IMR-90 (cell line): ENCODE results near the gene VDR. TPM values are rescaled to one million over a fixed set of nuclear protein-coding genes. Genes with fewer than 3 reads are reported as not detected.

Source experiments
- ATAC-seq: fragments of 200-7000 bp; cut with Tn5 transposase; 2 replicates; pipeline ENCODE4 v1.9.1; 2020; ENCODE audit warnings: low read depth, mild to moderate bottlenecking, moderate library complexity
- BruUV-seq: library from RNA; stranded (reverse); fragments of 400-500 nt; replicated peaks from 2 replicates; lab custom pipeline; 2021; lab: Mats Ljungman, UMichigan
- CTCF ChIA-PET: fragments of 300-600 bp; formaldehyde crosslinking; extraction: SDS; loops from one replicate; lab custom pipeline; 2021; ENCODE audit warnings: antibody characterized with exemption; lab: Yijun Ruan, JAX
- POLR2A ChIA-PET: fragments of 300-600 bp; sonication (Branson Sonifier 250); formaldehyde crosslinking; loops from one replicate; lab custom pipeline; 2022; ENCODE audit warnings: antibody characterized with exemption; ENCODE audit not compliant: unreplicated experiment; lab: Charles Lee
- DNase-seq: peaks from one replicate; pipeline ENCODE4 v3.0.0; 2013
- H2AFZ ChIP-seq: replicated peaks from 2 replicates; pipeline ENCODE3; 2013; ENCODE audit warnings: low read length, mild to moderate bottlenecking; ENCODE audit not compliant: poor library complexity
- H2AK5ac ChIP-seq: 2 replicates; pipeline ENCODE4 v1.6.1; 2013; ENCODE audit warnings: low read depth, low read length, inconsistent platforms
- H2AK9ac ChIP-seq: replicated peaks from 2 replicates; pipeline ENCODE3; 2013; ENCODE audit warnings: mild to moderate bottlenecking, low read depth, low read length, moderate library complexity; ENCODE audit not compliant: poor library complexity
- H2BK120ac ChIP-seq: 2 replicates; pipeline ENCODE4 v1.6.1; 2013; ENCODE audit warnings: low read depth, low read length, inconsistent platforms
- H2BK15ac ChIP-seq: 3 replicates; pipeline ENCODE4 v1.6.1; 2013; ENCODE audit warnings: low read depth, low read length, inconsistent platforms
- H2BK20ac ChIP-seq: 2 replicates; pipeline ENCODE4 v1.6.1; 2013; ENCODE audit warnings: low read depth, mild to moderate bottlenecking, inconsistent platforms, low read length, moderate library complexity
- H2BK5ac ChIP-seq: 2 replicates; pipeline ENCODE4 v1.6.1; 2013; ENCODE audit warnings: mild to moderate bottlenecking, low read depth, low read length, inconsistent platforms; ENCODE audit not compliant: poor library complexity, severe bottlenecking
- H3K14ac ChIP-seq: replicated peaks from 2 replicates; pipeline ENCODE4 v1.6.1; 2013; ENCODE audit warnings: low read depth, low read length, inconsistent platforms
- H3K18ac ChIP-seq: 2 replicates; pipeline ENCODE4 v1.6.1; 2013; ENCODE audit warnings: low read depth, low read length, control low read depth
- H3K23ac ChIP-seq: 2 replicates; pipeline ENCODE4 v1.6.1; 2013; ENCODE audit warnings: low read depth, low read length, inconsistent platforms
- H3K27ac ChIP-seq: 2 replicates; pipeline ENCODE4 v1.5.1; 2013; ENCODE audit warnings: mild to moderate bottlenecking, control low read depth, low read length; ENCODE audit not compliant: insufficient read depth
- H3K27me3 ChIP-seq: 2 replicates; pipeline ENCODE4 v1.6.1; 2013; ENCODE audit warnings: low read length; ENCODE audit not compliant: control insufficient read depth, insufficient read depth
- H3K36me3 ChIP-seq: 2 replicates; pipeline ENCODE4 v1.6.1; 2013; ENCODE audit warnings: low read length, mixed read lengths; ENCODE audit not compliant: control insufficient read depth, insufficient read depth
- H3K4ac ChIP-seq: 2 replicates; pipeline ENCODE4 v1.6.1; 2013; ENCODE audit warnings: low read depth, low read length, inconsistent platforms
- H3K4me1 ChIP-seq: 2 replicates; pipeline ENCODE4 v1.6.1; 2013; ENCODE audit warnings: low read length, mixed read lengths; ENCODE audit not compliant: control insufficient read depth, insufficient read depth
- H3K4me2 ChIP-seq: 2 replicates; pipeline ENCODE4 v1.6.1; 2013; ENCODE audit warnings: low read depth, mild to moderate bottlenecking, control low read depth, low read length, moderate library complexity
- H3K4me3 ChIP-seq: 2 replicates; pipeline ENCODE4 v1.5.1; 2013; ENCODE audit warnings: low read depth, mild to moderate bottlenecking, control low read depth, low read length, moderate library complexity; ENCODE audit not compliant: insufficient read depth
- H3K56ac ChIP-seq: 2 replicates; pipeline ENCODE4 v1.6.1; 2013; ENCODE audit warnings: low read length, inconsistent platforms; ENCODE audit not compliant: insufficient read depth; ENCODE audit errors: extremely low read depth
- H3K79me1 ChIP-seq, 2 experiments: 2 replicates each; pipeline ENCODE4 v1.6.1; 2013; ENCODE audit warnings: low read length in 2 of 2, inconsistent platforms in 1 of 2, low read depth in 1 of 2
- H3K9ac ChIP-seq: 2 replicates; pipeline ENCODE4 v1.6.1; 2013; ENCODE audit warnings: low read depth, low read length, control low read depth
- H3K9me1 ChIP-seq: 2 replicates; pipeline ENCODE4 v1.6.1; 2013; ENCODE audit warnings: low read length, inconsistent platforms; ENCODE audit not compliant: insufficient read depth
- H3K9me3 ChIP-seq: 2 replicates; pipeline ENCODE4 v1.6.1; 2013; ENCODE audit warnings: low read length; ENCODE audit not compliant: control insufficient read depth, insufficient read depth
- H4K20me1 ChIP-seq: 2 replicates; pipeline ENCODE4 v1.6.1; 2013; ENCODE audit warnings: low read length, inconsistent platforms; ENCODE audit not compliant: insufficient read depth
- H4K5ac ChIP-seq: 2 replicates; pipeline ENCODE4 v1.6.1; 2013; ENCODE audit warnings: mild to moderate bottlenecking, low read depth, low read length, control low read depth
- H4K8ac ChIP-seq, 2 experiments: 2 replicates each; pipeline ENCODE4 v1.6.1; 2013; ENCODE audit warnings: low read depth in 2 of 2, low read length in 2 of 2, control low read depth in 1 of 2, inconsistent platforms in 1 of 2
- H4K91ac ChIP-seq: 2 replicates; pipeline ENCODE4 v1.6.1; 2013; ENCODE audit warnings: low read depth, low read length, inconsistent platforms; ENCODE audit not compliant: insufficient read depth
- BHLHE40 ChIP-seq: fragments of 150-350 bp; IDR thresholded peaks from 2 replicates; pipeline ENCODE4 v1.6.1; 2016; ENCODE audit warnings: mild to moderate bottlenecking, low read depth, low read length
- CHD1 ChIP-seq: IDR thresholded peaks from 2 replicates; pipeline ENCODE4 v1.6.1; 2012; ENCODE audit warnings: low read depth, low read length, improper control_type of control experiment
- FOS ChIP-seq: fragments of 150-350 bp; IDR thresholded peaks from 2 replicates; pipeline ENCODE4 v1.6.1; 2016; ENCODE audit warnings: low read depth, low read length
- MXI1 ChIP-seq: IDR thresholded peaks from 2 replicates; pipeline ENCODE4 v1.6.1; 2012; ENCODE audit warnings: low read depth, mild to moderate bottlenecking, low read length, moderate library complexity, borderline replicate concordance
- NFE2L2 ChIP-seq: fragments of 150-350 bp; IDR thresholded peaks from 2 replicates; pipeline ENCODE4 v1.6.1; 2016; ENCODE audit warnings: low read depth, mild to moderate bottlenecking, low read length
- POLR2A ChIP-seq: IDR thresholded peaks from 2 replicates; pipeline ENCODE4 v1.6.1; 2012; ENCODE audit warnings: mild to moderate bottlenecking, low read depth, low read length
- RAD21 ChIP-seq: IDR thresholded peaks from 2 replicates; pipeline ENCODE4 v1.6.1; 2012; ENCODE audit warnings: low read length, improper control_type of control experiment
- RFX5 ChIP-seq: IDR thresholded peaks from 2 replicates; pipeline ENCODE4 v1.8.0; 2012; ENCODE audit warnings: low read depth, mild to moderate bottlenecking, low read length, moderate library complexity
- SMC3 ChIP-seq: fragments of 150-350 bp; IDR thresholded peaks from 2 replicates; pipeline ENCODE4 v1.6.1; 2016; ENCODE audit warnings: low read depth, mild to moderate bottlenecking, antibody characterized with exemption, low read length, moderate library complexity
- WGBS, 2 experiments: methylation state at CpG; one replicate each; pipeline versions ENCODE4 v1.1.5 to v1.1.7; 2013; ENCODE audit warnings: missing lambda C conversion rate in 2 of 2; ENCODE audit not compliant: insufficient read length in 1 of 2; ENCODE audit errors: extremely low coverage in 2 of 2; 5-methylcytosine and 5-hydroxymethylcytosine counted together
- dilution Hi-C: fragments of 300-500 bp; cut with HindIII; formaldehyde crosslinking; loops from one replicate; pipeline ENCODE4 v1.14.3; 2018; ENCODE audit warnings: low sequenced_read_pairs; ENCODE audit not compliant: unreplicated experiment
- in situ Hi-C: fragments of 300-500 bp; cut with MboI; formaldehyde crosslinking; loops from 3 replicates; pipeline ENCODE4 v1.14.3; 2019; ENCODE audit warnings: low sequenced_read_pairs, inconsistent platforms, mixed read lengths
- intact Hi-C: fragments of 100-400 bp; cut with micrococcal nuclease; formaldehyde crosslinking; loops from 2 replicates; pipeline ENCODE4 v1.10.0; 2022
- polyA plus RNA-seq, 3 experiments: library from polyadenylated mRNA; depleted of rRNA; stranded (reverse); fragments of >200 nt; gene quantifications; 2 replicates each; pipeline ENCODE4 v1.2.3, GENCODE V29; 2012; ENCODE audit warnings: low replicate concordance in 1 of 3
- total RNA-seq: library from RNA; depleted of rRNA; stranded (reverse); fragments of >200 nt; gene quantifications from 2 replicates; pipeline ENCODE4 v1.2.3, GENCODE V29; 2012
- TF ChIP-seq, protein P1 (sequence below): fragments of 150-350 bp; IDR thresholded peaks from 2 replicates; pipeline ENCODE4 v1.6.1; 2016; ENCODE audit warnings: low read depth, mild to moderate bottlenecking, low read length, moderate library complexity, borderline replicate concordance
- TF ChIP-seq, protein P2 (sequence below): fragments of 150-350 bp; IDR thresholded peaks from 2 replicates; pipeline ENCODE4 v1.6.1; 2017; ENCODE audit warnings: mild to moderate bottlenecking, antibody characterized with exemption, low read length, low read depth

VDR gene
- total and polyA plus RNA-seq, 2 of the 4 experiments (the other 2 are of a cell fraction), result 5.4 to 8.5 TPM

DNA sequence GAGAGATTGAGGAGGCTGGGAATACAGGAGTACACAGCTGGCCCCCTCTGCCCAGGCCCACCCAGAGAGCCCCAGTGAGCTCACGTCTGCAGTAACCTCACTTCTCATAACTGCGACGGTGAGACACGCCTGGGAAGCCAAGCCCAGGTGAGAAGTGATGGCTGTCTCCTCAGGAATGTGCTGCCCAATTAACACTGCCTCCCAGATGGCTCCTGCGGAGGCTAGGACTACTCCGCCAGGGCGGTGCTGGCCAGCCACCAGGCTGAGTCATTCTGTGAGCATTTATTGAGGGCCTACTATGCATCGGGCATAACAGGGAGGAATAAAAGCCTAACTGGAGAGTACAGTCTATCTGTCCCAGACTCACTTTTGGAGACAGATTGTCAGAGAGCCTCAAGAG, 49.3 kb upstream of the VDR start:
- Histone ChIP-seq H3K36me3 (no peaks in the 10 kb centered on the region), H3K14ac (no peak overlapping the region), H3K9me3 (peaks cover 9% of the 10 kb centered on the region; the same call in 1 of the 2 replicates), H3K4me3 (no peak overlapping the region), H3K79me1 (no peaks in the 10 kb centered on the region), H3K9ac (no peak overlapping the region), H3K4ac (no peak overlapping the region), H4K5ac (no peak overlapping the region), H3K18ac (no peak overlapping the region), H4K91ac (no peak overlapping the region), H2BK120ac (no peak overlapping the region), H2BK20ac (no peak overlapping the region), H2BK15ac (no peak overlapping the region), H2AK9ac (no peak overlapping the region), H3K4me1 (no peaks in the 10 kb centered on the region), H4K20me1 (no peaks in the 10 kb centered on the region), H3K9me1 (no peaks in the 10 kb centered on the region; the same call in 1 of the 2 replicates), H3K23ac (no peak overlapping the region), H3K27me3 (peaks cover 28% of the 10 kb centered on the region), H3K4me2 (no peak overlapping the region), H3K56ac (no peak overlapping the region), H2AFZ (no peak overlapping the region), H2BK5ac (no peak overlapping the region), H2AK5ac (no peak overlapping the region), H4K8ac (no peak overlapping the region), H3K27ac (no peak overlapping the region)
- WGBS, 2 experiments, result 87% methylated on average over 4 of the region's 8 CpGs; no CpG with 5 or more reads in 1 of the 2 experiments
- no TSS peak for BruUV-seq
- ChIA-PET POLR2A (no interaction called here), CTCF (no interaction called here)
- DNase-seq, result no peak
- no peak for TF ChIP-seq SMC3
- no peak for TF ChIP-seq BHLHE40
- TF ChIP-seq RFX5, result no peak
- TF ChIP-seq, protein P1, sequence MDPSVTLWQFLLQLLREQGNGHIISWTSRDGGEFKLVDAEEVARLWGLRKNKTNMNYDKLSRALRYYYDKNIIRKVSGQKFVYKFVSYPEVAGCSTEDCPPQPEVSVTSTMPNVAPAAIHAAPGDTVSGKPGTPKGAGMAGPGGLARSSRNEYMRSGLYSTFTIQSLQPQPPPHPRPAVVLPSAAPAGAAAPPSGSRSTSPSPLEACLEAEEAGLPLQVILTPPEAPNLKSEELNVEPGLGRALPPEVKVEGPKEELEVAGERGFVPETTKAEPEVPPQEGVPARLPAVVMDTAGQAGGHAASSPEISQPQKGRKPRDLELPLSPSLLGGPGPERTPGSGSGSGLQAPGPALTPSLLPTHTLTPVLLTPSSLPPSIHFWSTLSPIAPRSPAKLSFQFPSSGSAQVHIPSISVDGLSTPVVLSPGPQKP, result no peak
- TF ChIP-seq RAD21, result no peak
- TF ChIP-seq FOS, result no peak
- no peak for TF ChIP-seq MXI1
- no peak for TF ChIP-seq NFE2L2
- TF ChIP-seq POLR2A, result no peak
- TF ChIP-seq CHD1, result no peak
- TF ChIP-seq, protein P2, sequence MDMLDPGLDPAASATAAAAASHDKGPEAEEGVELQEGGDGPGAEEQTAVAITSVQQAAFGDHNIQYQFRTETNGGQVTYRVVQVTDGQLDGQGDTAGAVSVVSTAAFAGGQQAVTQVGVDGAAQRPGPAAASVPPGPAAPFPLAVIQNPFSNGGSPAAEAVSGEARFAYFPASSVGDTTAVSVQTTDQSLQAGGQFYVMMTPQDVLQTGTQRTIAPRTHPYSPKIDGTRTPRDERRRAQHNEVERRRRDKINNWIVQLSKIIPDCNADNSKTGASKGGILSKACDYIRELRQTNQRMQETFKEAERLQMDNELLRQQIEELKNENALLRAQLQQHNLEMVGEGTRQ, result no peak
- dilution Hi-C loops (no loop called here), in situ Hi-C loops (no loop called here), intact Hi-C loops (no loop called here)
- no peak for ATAC-seq
